HepG2 (cell line): Measurements from ENCODE around the gene L3MBTL3. TPM values are rescaled to one million over a fixed set of nuclear protein-coding genes. Genes with fewer than 3 reads are reported as not detected.

ENCODE experiments used
- CBFB ChIP-seq: sonication (generic); formaldehyde crosslinking; IDR thresholded peaks from 2 replicates; pipeline ENCODE4 v1.4.0; 2020; ENCODE audit warnings: missing genetic modification reagents
- CSRNP2 ChIP-seq: sonication (generic); formaldehyde crosslinking; conservative IDR thresholded peaks from 2 replicates; pipeline ENCODE4 v1.8.0; 2022; ENCODE audit warnings: low read depth, missing genetic modification reagents
- HMG20B ChIP-seq: conservative IDR thresholded peaks from 2 replicates; pipeline ENCODE4 v1.6.1; 2016; ENCODE audit warnings: missing genetic modification reagents, missing compliant biosample characterization
- KAT7 ChIP-seq: IDR thresholded peaks from 2 replicates; pipeline ENCODE4 v1.6.1; 2018; ENCODE audit warnings: borderline replicate concordance, missing compliant biosample characterization
- NCOA2 ChIP-seq: sonication (generic); formaldehyde crosslinking; IDR thresholded peaks from 2 replicates; pipeline ENCODE4 v1.8.0; 2022; ENCODE audit warnings: inconsistent platforms
- NFAT5 ChIP-seq: sonication (generic); formaldehyde crosslinking; IDR thresholded peaks from 2 replicates; pipeline ENCODE4 v1.4.0; 2020; ENCODE audit warnings: missing genetic modification reagents
- PPARG ChIP-seq: conservative IDR thresholded peaks from 2 replicates; pipeline ENCODE4 v1.6.1; 2016; ENCODE audit warnings: missing biosample characterization, missing genetic modification reagents
- SATB2 ChIP-seq: sonication (generic); formaldehyde crosslinking; IDR thresholded peaks from 2 replicates; pipeline ENCODE4 v1.5.0; 2020; ENCODE audit warnings: missing genetic modification reagents
- SOX5 ChIP-seq: IDR thresholded peaks from 2 replicates; pipeline ENCODE4 v1.6.1; 2016; ENCODE audit warnings: borderline replicate concordance
- SP1 ChIP-seq, 2 experiments: fragments of 450-650 bp in 1 of 2; sonication (generic) in 1 of 2; formaldehyde crosslinking in 1 of 2; IDR thresholded peaks; 2 replicates each; pipeline versions ENCODE4 v1.4.0 to v1.6.1; 2016 to 2020; ENCODE audit warnings: missing genetic modification reagents in 1 of 2
- ZBTB20 ChIP-seq: sonication (generic); formaldehyde crosslinking; IDR thresholded peaks from 2 replicates; pipeline ENCODE4 v1.8.1; 2023; ENCODE audit warnings: missing genetic modification reagents, low read depth, mild to moderate bottlenecking, borderline replicate concordance
- ZMAT5 ChIP-seq: sonication (generic); formaldehyde crosslinking; IDR thresholded peaks from 2 replicates; pipeline ENCODE4 v1.5.0; 2020; ENCODE audit warnings: mild to moderate bottlenecking, low read depth, missing genetic modification reagents, borderline replicate concordance
- ZNF12 ChIP-seq: sonication (generic); formaldehyde crosslinking; IDR thresholded peaks from 2 replicates; pipeline ENCODE4 v1.5.0; 2020; ENCODE audit warnings: missing genetic modification reagents
- ZNF136 ChIP-seq: sonication (generic); formaldehyde crosslinking; IDR thresholded peaks from 2 replicates; pipeline ENCODE4 v1.8.1; 2022; ENCODE audit warnings: low read depth, mild to moderate bottlenecking, moderate library complexity, missing genetic modification reagents
- ZNF598 ChIP-seq: sonication (generic); formaldehyde crosslinking; IDR thresholded peaks from 2 replicates; pipeline ENCODE4 v1.5.1; 2020; ENCODE audit warnings: mild to moderate bottlenecking, missing genetic modification reagents, borderline replicate concordance
- ZNF605 ChIP-seq: sonication (generic); formaldehyde crosslinking; IDR thresholded peaks from 2 replicates; pipeline ENCODE4 v1.8.0; 2022; ENCODE audit warnings: mild to moderate bottlenecking, missing genetic modification reagents
- polyA plus RNA-seq, 8 experiments: library from polyadenylated mRNA; depleted of rRNA in 3 of 8; stranded (reverse) in 7 of 8; unstranded in 1 of 8; fragments of >200 nt; fragmentation: Illumina TruSeq in 4 of 8; extraction: Trizol in 4 of 8; gene quantifications; 2 replicates each; pipeline versions ENCODE4 v1.2.1 to v1.2.3, GENCODE V29; 2011 to 2016; ENCODE audit warnings: low read depth in 4 of 8, missing spikeins in 1 of 8, mixed read lengths in 1 of 8; ENCODE audit not compliant: insufficient read depth in 1 of 8
- total RNA-seq, 5 experiments: library from RNA; depleted of rRNA; stranded (reverse); fragments of >200 nt; fragmentation: Illumina TruSeq; extraction: Trizol; gene quantifications; 2 replicates each; pipeline ENCODE4 v1.2.3, GENCODE V29; 2016; ENCODE audit warnings: low read depth in 1 of 5
- TF ChIP-seq, protein P1 (sequence below): fragments of 450-650 bp; IDR thresholded peaks from 2 replicates; pipeline ENCODE4 v1.6.1; 2017
- TF ChIP-seq, protein P2 (sequence below): sonication (generic); formaldehyde crosslinking; IDR thresholded peaks from 2 replicates; pipeline ENCODE4 v1.4.0; 2020; ENCODE audit warnings: mild to moderate bottlenecking, missing genetic modification reagents
- TF ChIP-seq, protein P3 (sequence below): sonication (generic); formaldehyde crosslinking; IDR thresholded peaks from 2 replicates; pipeline ENCODE4 v1.5.1; 2020; ENCODE audit warnings: missing genetic modification reagents, mild to moderate bottlenecking, borderline replicate concordance

The L3MBTL3 gene
- total and polyA plus RNA-seq, 2 of the 13 experiments (the other 11 are each of a cell fraction or from before 2014, with no cell fraction given) = 1.5 to 2.5 TPM

GRCh38 chr6:130043344-130043743 is 25.0 kb downstream of the L3MBTL3 start (continued):
- TF ChIP-seq, protein P1, sequence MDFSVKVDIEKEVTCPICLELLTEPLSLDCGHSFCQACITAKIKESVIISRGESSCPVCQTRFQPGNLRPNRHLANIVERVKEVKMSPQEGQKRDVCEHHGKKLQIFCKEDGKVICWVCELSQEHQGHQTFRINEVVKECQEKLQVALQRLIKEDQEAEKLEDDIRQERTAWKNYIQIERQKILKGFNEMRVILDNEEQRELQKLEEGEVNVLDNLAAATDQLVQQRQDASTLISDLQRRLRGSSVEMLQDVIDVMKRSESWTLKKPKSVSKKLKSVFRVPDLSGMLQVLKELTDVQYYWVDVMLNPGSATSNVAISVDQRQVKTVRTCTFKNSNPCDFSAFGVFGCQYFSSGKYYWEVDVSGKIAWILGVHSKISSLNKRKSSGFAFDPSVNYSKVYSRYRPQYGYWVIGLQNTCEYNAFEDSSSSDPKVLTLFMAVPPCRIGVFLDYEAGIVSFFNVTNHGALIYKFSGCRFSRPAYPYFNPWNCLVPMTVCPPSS = no peak
- TF ChIP-seq ZBTB20 (CRISPR knock-in tag) (no peak), ZMAT5 (CRISPR knock-in tag) (no peak), KAT7 (no peak), ZNF136 (CRISPR knock-in tag) (no peak), HMG20B (CRISPR knock-in tag) (no peak), NCOA2 (CRISPR knock-in tag) (peak; percentile 31; the same call in 1 of the 2 replicates), SATB2 (no peak), CSRNP2 (CRISPR knock-in tag) (no peak), NFAT5 (CRISPR knock-in tag) (no peak), ZNF598 (CRISPR knock-in tag) (no peak), SOX5 (CRISPR knock-in tag) (0 out of 2 replicates have a peak, but pooled peaks have one; percentile 16), ZNF12 (no peak), ZNF605 (0 out of 2 replicates have a peak, but pooled peaks have one; percentile 23), CBFB (CRISPR knock-in tag) (no peak), PPARG (CRISPR knock-in tag) (no peak), SP1 (IDR thresholded peaks at IDR 0.05) (no peak), SP1 (CRISPR knock-in tag; IDR thresholded peaks at IDR 0.05) (no peak)
- TF ChIP-seq, protein P2, sequence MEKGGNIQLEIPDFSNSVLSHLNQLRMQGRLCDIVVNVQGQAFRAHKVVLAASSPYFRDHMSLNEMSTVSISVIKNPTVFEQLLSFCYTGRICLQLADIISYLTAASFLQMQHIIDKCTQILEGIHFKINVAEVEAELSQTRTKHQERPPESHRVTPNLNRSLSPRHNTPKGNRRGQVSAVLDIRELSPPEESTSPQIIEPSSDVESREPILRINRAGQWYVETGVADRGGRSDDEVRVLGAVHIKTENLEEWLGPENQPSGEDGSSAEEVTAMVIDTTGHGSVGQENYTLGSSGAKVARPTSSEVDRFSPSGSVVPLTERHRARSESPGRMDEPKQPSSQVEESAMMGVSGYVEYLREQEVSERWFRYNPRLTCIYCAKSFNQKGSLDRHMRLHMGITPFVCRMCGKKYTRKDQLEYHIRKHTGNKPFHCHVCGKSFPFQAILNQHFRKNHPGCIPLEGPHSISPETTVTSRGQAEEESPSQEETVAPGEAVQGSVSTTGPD = no peak
- TF ChIP-seq, protein P3, sequence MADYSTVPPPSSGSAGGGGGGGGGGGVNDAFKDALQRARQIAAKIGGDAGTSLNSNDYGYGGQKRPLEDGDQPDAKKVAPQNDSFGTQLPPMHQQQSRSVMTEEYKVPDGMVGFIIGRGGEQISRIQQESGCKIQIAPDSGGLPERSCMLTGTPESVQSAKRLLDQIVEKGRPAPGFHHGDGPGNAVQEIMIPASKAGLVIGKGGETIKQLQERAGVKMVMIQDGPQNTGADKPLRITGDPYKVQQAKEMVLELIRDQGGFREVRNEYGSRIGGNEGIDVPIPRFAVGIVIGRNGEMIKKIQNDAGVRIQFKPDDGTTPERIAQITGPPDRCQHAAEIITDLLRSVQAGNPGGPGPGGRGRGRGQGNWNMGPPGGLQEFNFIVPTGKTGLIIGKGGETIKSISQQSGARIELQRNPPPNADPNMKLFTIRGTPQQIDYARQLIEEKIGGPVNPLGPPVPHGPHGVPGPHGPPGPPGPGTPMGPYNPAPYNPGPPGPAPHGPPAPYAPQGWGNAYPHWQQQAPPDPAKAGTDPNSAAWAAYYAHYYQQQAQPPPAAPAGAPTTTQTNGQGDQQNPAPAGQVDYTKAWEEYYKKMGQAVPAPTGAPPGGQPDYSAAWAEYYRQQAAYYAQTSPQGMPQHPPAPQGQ (CRISPR knock-in tag) = no peak
